NCI-H526 (cell line): ENCODE results near the gene FBLN1.
A peak's percentile ranks its signal among the peaks of the same experiment; 100 is the strongest.
"Not testable (repeated sequence)": the region's sequence is repeated elsewhere in the genome, so short reads cannot be mapped to it uniquely, and the experiment has no call there.

Experiments
- DNase-seq, 2 experiments: peaks; one replicate each; lab custom pipeline; 2025; lab: John Stamatoyannopoulos, UW

The FBLN1 gene

GRCh38 chr22:45502215-45503049 is at the start of gene FBLN1:
Gene FBLN1, plus strand, starts transcription at chr22:45502883. Its CDS starts 103 bp downstream, at chr22:45502986.
- DNase-seq, result peak in 1 of 2 experiments; percentile 73

GRCh38 chr22:45453764-45454163 is 48.9 kb upstream of the FBLN1 start:
- no peak for DNase-seq

GRCh38 chr22:45454275-45454674 is 48.4 kb upstream of the FBLN1 start:
- no peak for DNase-seq

GRCh38 chr22:45455212-45455611 is 47.5 kb upstream of the FBLN1 start:
- no peak for DNase-seq

GRCh38 chr22:45455621-45456020 is 47.1 kb upstream of the FBLN1 start:
- no peak for DNase-seq

GRCh38 chr22:45456811-45457210 is 45.9 kb upstream of the FBLN1 start:
- DNase-seq, result no peak

GRCh38 chr22:45458532-45458931 is 44.2 kb upstream of the FBLN1 start:
- no peak for DNase-seq

GRCh38 chr22:45459235-45459634 is 43.4 kb upstream of the FBLN1 start:
- no peak for DNase-seq

- DNase-seq, result no peak
Observed at GRCh38 chr22:45460288-45461109, 42.2 kb upstream of the FBLN1 start.

- peak; percentile 4 to 21 for DNase-seq
Observed at GRCh38 chr22:45462034-45462655, 40.5 kb upstream of the FBLN1 start.

GRCh38 chr22:45463691-45464090 is 39.0 kb upstream of the FBLN1 start:
- DNase-seq, result not testable (repeated sequence)

- DNase-seq, result no peak
Observed at GRCh38 chr22:45465633-45466032, 37.0 kb upstream of the FBLN1 start.

- DNase-seq, result no peak
Observed at GRCh38 chr22:45468872-45469271, 33.8 kb upstream of the FBLN1 start.

- peak in 1 of 2 experiments; percentile 19 for DNase-seq
Observed at GRCh38 chr22:45469281-45470073, 33.2 kb upstream of the FBLN1 start.

- DNase-seq, result no peak
Observed at GRCh38 chr22:45470871-45471270, 31.8 kb upstream of the FBLN1 start.

GRCh38 chr22:45472426-45472825 is 30.3 kb upstream of the FBLN1 start:
- DNase-seq, result no peak

- no peak for DNase-seq
Observed at GRCh38 chr22:45473626-45474237, 29.0 kb upstream of the FBLN1 start.

- no peak for DNase-seq
Observed at GRCh38 chr22:45475063-45475747, 27.5 kb upstream of the FBLN1 start.

GRCh38 chr22:45475851-45476514 is 26.7 kb upstream of the FBLN1 start:
- no peak for DNase-seq

- DNase-seq, result no peak
Observed at GRCh38 chr22:45476814-45477213, 25.9 kb upstream of the FBLN1 start.
